HG02642 (cell line): Measurements from ENCODE around the gene TMPRSS2.

Source experiments
- ATAC-seq: cut with Tn5 transposase; IDR thresholded peaks from one replicate; pipeline ENCODE4 v1.9.1; 2021; ENCODE audit warnings: mild to moderate bottlenecking; ENCODE audit not compliant: unreplicated experiment, poor library complexity

Gene TMPRSS2

GRCh38 chr21:41510500-41510899 lies 2.5 kb upstream of the TMPRSS2 start:
- no peak for ATAC-seq

DNA sequence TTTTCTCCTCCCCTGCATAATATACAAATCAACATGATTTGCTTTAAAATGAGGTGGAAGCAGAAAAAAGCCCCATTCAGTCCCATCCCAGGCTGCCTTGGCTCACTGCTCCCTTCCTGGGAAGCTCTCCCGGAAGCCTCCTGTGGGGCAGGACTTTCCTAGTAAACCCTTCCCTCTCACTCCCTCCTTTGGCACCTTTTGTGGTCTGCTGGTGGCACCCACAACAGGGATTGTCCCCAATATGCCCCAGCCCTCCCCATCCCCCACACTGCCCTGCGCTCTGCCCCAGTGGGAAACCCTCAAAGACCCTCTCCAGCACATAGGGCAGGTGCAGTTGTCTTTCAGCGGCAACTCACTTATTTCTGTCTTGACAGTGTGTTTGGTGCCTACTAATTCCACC lies 1.8 kb upstream of the TMPRSS2 start:
- no peak for ATAC-seq

- no peak for ATAC-seq
Measured at GRCh38 chr21:41509145-41509496, 1.2 kb upstream of the TMPRSS2 start.

- no peak for ATAC-seq
Measured at GRCh38 chr21:41508415-41509144, 622 bp upstream of the TMPRSS2 start.

GRCh38 chr21:41506611-41507520 lies 1.1 kb downstream of the TMPRSS2 start:
- ATAC-seq: no peak

DNA sequence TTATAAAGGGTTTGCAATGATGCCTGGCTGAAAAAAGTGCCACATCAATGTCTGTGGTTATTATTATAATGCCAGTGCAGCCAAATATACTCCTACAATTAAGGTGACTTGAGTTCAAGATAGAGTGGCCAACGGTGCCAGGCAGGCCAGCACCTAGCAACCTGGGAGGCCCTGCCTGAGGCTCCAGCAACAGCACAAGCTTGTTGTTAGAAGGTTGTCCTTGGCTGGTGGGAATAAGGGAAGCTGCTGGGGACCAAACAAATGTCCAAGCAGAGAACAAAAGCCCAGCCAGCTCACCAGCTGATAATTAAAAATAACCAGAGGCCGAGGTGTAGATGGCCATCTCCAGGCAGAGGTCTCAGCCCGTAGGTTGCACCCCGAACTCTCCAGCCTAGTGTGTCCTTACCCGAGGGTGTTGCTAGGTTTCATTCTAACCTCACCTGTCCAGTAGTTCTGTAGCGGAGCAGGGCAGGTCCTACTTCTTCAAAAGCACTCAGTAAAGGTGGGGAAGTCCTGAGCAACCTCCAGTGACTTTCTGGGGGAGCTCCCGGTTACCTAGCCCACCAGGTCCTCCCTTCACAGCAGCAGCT lies 1.9 kb downstream of the TMPRSS2 start:
- ATAC-seq: no peak

DNA sequence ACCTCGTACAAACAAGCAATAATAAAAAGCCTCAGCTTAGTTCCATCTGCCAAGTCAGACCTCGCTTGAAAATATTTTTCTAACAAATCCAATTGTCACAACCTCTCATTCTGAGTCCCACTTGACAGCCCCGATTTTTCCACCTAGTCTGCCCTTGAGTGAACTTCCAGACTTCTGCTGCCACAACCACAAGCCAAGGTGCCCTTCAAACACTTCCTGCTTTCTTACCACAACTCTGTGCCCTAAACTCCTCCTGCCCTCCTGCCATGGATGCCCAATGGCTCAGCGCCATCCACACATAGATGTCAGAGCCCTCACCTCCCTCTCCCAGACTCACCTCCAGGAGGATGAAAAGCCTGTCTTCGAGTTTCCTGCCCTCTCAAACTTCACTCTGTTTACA lies 3.9 kb downstream of the TMPRSS2 start:
- no peak for ATAC-seq

DNA sequence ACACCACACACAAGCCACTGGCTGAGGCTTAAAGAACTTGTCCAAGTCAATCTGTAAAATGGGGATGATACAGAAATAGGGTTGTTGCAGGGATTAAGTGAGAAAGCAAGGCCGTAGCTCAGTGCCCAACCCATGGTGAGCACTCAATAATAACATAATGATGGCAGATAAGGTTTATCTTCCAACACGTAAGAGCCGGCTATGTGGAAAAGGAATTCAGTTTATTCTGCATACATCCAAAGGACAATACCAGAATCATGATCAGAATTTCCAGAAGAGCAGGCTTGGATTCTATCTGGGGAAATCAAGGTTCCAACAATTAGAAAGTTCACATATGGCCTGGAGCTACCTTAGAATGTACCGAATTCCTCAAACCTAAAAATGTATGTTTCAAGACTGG lies 4.6 kb downstream of the TMPRSS2 start:
- no peak for ATAC-seq

- no peak for ATAC-seq
Measured at GRCh38 chr21:41501919-41502318, 6.0 kb downstream of the TMPRSS2 start.

- no peak for ATAC-seq
Measured at GRCh38 chr21:41500931-41501381, 7.0 kb downstream of the TMPRSS2 start.

- no peak for ATAC-seq
Measured at GRCh38 chr21:41500363-41500762, 7.6 kb downstream of the TMPRSS2 start.

- ATAC-seq: no peak
Measured at GRCh38 chr21:41499920-41500319, 8.0 kb downstream of the TMPRSS2 start.

DNA sequence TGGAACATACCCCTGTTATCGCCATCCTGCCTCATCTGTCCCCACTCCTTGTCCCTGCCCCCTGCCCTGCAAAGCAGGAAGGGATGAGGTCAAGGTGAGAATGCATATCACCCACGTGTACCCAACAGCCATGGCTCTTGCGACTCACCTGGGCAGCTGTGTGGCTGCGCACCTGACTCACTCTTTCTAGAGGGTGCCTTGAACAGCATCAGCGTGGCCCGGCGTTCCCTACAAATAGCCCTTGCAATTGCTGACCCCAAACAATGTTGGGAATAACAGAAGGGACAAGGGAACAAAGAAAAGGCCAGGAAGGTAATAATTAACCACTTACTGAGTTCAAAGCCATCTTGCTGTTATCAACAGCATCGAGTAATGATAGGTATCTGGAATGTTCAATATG lies 10.2 kb downstream of the TMPRSS2 start:
- ATAC-seq: no peak

DNA sequence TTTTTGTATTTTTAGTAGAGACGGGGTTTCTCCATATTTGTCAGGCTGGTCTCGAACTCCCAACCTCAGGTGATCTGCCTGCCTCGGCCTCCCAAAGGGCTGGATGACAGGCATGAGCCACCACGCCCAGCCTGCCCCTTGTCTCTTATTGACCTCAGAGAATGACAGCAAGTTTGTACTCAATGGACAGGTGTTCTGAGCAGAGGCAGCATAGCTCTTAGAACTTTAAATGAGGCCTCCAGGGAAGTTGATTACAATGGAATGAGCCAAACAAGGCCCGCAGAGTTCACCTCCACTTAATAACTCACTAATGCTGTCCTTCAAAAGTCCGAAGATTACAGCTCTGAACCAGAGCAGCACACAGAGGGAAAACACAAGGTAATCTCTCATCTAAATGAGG lies 10.9 kb downstream of the TMPRSS2 start:
- ATAC-seq: no peak

GRCh38 chr21:41494242-41494641 lies 13.7 kb downstream of the TMPRSS2 start:
- no peak for ATAC-seq

- no peak for ATAC-seq
Measured at GRCh38 chr21:41491412-41491811, 16.5 kb downstream of the TMPRSS2 start.

DNA sequence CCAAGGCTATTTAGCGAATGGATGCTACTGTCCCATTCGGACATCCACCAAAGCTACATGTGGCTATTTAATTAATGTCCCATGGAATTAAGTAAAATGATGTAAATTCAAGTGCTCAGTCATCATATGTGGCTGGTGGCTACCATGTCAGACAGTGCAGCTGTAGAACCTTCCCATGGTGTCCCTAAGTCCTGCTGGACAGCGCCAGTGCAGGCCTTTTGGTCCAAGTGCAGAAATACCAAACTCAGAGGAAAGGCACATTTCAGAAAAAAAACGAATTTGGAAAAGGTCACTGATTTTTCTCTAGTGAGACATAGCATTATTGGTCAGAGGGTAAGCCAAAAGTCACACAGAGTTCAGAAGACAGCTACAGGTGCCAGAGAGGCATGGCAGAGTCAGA lies 17.6 kb downstream of the TMPRSS2 start:
- no peak for ATAC-seq

GRCh38 chr21:41489329-41489728 lies 18.6 kb downstream of the TMPRSS2 start:
- no peak for ATAC-seq

- no peak for ATAC-seq
Measured at GRCh38 chr21:41488080-41488479, 19.9 kb downstream of the TMPRSS2 start.

DNA sequence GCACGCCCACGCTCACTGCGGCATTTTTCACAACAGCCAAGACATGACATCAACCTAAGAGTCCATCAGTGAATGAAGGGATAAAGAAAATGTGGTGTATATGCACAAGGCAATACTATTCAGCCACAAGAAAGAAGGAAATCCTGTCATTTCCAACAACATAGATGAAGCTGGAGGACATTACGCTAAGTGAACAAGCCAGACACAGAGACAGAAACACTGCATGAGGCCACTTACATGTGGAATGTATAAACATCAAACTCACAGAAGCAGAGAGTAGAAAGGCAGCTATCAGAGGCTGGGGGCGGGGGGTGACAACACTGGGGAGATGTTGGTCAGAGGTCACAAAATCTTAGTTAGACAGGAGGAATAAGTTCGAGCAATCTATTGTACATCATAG lies 20.9 kb downstream of the TMPRSS2 start:
- no peak for ATAC-seq

- no peak for ATAC-seq
Measured at GRCh38 chr21:41483973-41484372, 24.0 kb downstream of the TMPRSS2 start.
